Omental fat pad (tissue), 4 donors: ENCODE measurements around the gene ADTRP. TPM values are rescaled to one million over a fixed set of nuclear protein-coding genes. Genes with fewer than 3 reads are reported as not detected.

Experiments used
- ATAC-seq: fragments of 150-250 bp; one replicate; pipeline ENCODE4 v1.9.1; 2016; ENCODE audit warnings: mild to moderate bottlenecking, moderate library complexity; ENCODE audit not compliant: low FRiP score
- DNase-seq: peaks from one replicate; pipeline ENCODE4 v3.0.0-alpha.2; 2019; ENCODE audit warnings: low spot score
- total RNA-seq, 4 donors: library from RNA; depleted of rRNA; stranded (reverse); fragments of >200 nt; gene quantifications; one replicate each; pipeline ENCODE4 v1.1.0, GENCODE V29; 2016
- TF ChIP-seq, protein P1 (sequence below), 3 donors: fragments of 450-650 bp; IDR thresholded peaks; one replicate each; pipeline ENCODE4 v1.5.1; 2016 to 2017; ENCODE audit warnings: antibody characterized with exemption in 3 of 3, mild to moderate bottlenecking in 3 of 3, moderate library complexity in 2 of 3

Gene ADTRP
- total RNA-seq, 4 donors from 2014 or later, result 0.31 to 2.4 (median 0.37) TPM; not detected in 1

DNA sequence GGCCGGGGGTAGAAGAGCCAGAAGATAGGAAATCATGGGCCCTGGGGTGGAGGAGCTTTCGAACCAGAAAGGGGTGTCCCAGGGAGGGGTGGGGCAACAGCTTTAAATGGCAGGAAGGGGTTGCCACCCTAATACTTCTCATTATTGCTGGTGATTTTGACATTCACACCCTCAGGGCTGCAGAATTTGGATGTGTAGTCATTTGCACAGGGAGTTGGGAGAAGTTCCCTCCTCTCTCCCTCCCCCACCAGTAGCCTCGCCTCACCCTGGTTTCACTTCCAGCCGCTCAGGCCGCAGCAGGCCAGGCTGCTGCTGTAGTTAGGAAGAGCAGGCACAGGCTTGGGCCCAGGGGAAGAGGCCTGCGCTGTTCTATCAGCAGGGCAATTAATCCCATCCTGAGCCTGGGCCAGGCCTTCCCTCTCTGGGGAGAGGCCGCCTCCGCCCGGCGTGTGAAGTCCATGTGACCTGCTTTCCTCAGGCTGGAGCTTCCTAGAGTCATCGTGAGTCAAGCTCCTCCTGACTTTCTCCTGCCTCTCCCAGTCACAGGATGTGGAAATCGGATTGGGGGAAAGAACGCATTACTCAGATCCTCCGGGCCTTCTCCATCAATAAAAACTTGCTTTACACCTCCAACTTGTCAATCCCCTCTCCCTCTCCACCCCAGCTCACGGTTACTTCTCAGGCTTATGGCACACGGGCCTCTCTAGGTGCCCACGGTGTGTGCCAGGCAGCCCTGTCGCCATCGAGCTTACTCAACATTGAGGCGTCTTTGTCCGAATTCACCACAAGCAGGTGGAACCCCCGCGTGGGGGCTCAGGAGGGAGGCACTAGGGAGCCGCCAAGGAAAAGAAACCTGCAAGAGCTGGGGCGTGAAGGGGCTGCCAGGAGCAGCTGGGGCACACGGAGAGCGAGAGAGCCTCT lies 7.8 kb downstream of the ADTRP start:
- ATAC-seq (peak; percentile 86), DNase-seq (peak; percentile 78)
- TF ChIP-seq, protein P1, sequence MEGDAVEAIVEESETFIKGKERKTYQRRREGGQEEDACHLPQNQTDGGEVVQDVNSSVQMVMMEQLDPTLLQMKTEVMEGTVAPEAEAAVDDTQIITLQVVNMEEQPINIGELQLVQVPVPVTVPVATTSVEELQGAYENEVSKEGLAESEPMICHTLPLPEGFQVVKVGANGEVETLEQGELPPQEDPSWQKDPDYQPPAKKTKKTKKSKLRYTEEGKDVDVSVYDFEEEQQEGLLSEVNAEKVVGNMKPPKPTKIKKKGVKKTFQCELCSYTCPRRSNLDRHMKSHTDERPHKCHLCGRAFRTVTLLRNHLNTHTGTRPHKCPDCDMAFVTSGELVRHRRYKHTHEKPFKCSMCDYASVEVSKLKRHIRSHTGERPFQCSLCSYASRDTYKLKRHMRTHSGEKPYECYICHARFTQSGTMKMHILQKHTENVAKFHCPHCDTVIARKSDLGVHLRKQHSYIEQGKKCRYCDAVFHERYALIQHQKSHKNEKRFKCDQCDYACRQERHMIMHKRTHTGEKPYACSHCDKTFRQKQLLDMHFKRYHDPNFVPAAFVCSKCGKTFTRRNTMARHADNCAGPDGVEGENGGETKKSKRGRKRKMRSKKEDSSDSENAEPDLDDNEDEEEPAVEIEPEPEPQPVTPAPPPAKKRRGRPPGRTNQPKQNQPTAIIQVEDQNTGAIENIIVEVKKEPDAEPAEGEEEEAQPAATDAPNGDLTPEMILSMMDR (IDR thresholded peaks at IDR 0.05), result no peak

DNA sequence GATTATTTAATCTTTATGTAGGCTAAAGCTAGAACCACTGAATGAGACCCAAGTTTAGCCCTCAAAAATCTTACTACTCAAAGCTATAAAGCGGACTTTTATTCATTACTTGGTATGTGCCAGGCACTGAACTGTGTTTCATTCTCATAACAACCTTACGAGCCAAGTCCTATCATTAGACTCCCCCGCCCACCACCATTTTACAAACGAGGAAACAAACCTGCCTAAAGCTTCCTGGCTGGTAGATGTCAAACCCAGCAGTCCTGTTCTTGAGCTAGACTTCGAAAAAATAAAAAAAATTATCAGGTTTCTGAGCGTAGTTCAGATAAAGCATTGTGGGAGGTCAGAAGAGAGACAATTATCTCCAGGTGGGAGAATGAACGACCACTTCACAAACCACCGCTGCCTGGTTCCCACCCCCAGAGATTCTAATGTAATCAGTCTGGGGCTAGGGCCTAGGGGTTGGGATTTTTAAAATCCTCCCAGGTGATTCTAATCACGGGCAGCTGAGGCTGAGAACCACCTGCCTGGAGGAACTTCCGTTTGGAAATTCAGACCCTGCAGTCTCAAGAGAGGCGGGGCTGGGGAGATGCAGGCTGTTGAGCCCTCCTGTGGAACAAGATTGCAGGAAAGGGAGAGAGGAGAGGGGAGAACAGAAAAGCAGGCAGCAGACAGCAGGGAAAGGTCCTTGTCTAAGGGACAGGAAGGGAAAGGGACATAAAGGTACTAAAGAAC lies 8.6 kb downstream of the ADTRP start:
- TF ChIP-seq, protein P1 (IDR thresholded peaks at IDR 0.05), result no peak
- ATAC-seq, result no peak

DNA sequence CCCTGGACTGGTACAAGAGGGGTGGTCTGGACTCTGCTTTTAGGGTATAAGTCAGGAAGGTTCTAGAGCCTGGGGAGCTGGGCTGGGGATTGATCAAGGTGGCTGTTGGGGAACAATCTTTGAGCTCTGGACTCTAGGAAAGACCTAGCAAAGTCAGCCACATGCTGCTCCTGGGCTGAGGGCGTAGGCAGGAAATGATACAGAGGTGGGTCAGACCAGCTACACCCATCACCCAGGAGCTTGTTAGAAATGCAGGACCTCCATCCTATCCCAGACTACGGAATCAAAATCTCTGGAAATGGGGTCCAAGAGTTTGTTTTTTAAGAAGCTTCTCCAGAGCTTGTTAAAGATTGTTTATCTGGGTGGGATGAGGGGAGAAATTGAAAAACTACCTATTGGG lies 9.4 kb downstream of the ADTRP start:
- TF ChIP-seq, protein P1 (IDR thresholded peaks at IDR 0.05), result no peak
- DNase-seq (no peak), ATAC-seq (no peak)

More for the DNA sequence above, 8.6 kb downstream of the ADTRP start:
- DNase-seq, result no peak

DNA sequence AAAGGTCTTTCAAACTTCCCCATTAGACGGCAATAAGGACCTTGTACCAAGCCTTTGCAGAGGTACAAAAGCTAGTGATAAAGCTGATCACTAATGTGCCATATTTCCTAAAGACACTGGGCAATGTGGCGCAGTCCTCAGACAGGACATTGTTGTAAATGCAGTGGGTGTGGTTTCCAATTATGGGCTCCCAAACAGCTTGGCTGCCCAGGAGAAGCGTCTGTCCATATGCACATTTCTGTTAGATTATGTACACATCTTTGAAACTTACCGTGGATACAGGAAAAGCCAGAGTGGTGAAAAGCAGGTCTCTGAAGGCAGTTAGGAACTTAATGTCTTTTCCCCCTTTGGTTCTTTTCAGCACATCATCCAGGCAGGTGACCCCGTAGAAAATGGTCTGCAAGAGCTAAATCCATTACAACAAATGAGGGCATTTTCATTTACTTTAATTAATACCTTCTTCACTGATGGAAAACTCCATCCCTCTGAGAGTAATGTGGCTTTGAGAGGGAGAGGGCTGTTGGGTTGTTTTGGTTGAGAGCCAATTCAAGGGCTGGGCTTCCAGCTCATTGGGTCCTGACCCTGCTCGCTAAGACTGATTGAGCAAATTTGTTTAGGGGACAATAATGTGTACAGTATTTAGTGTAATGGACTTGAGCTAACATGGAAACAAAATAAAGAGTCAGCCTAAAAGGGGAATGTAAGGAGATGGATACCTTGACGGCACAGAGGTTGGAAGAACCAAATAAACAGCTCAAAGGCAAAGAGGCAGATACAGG lies 10.4 kb downstream of the ADTRP start:
- TF ChIP-seq, protein P1 (IDR thresholded peaks at IDR 0.05), result no peak
- DNase-seq, result no peak
- ATAC-seq, result no peak

DNA sequence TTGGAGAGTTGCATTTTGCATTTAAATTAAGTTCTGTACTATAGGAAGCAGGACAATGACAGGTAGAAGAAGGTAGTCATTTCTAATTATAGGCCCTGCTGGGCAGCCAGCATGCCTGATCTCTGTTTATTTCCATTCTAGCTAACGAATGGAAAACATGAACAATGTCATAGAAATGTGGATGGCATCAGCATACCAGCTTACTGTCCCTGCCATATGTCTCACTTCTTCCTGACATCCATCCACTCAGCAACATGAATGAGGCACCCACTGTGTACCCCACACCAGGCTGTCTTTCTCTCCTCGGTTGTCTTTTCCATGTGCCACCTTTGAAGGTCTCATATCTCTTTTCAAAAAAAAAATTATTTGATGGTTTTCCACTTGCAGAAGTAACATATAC lies 11.1 kb downstream of the ADTRP start:
- TF ChIP-seq, protein P1 (IDR thresholded peaks at IDR 0.05), result no peak
- no peak for DNase-seq
- ATAC-seq, result no peak

DNA sequence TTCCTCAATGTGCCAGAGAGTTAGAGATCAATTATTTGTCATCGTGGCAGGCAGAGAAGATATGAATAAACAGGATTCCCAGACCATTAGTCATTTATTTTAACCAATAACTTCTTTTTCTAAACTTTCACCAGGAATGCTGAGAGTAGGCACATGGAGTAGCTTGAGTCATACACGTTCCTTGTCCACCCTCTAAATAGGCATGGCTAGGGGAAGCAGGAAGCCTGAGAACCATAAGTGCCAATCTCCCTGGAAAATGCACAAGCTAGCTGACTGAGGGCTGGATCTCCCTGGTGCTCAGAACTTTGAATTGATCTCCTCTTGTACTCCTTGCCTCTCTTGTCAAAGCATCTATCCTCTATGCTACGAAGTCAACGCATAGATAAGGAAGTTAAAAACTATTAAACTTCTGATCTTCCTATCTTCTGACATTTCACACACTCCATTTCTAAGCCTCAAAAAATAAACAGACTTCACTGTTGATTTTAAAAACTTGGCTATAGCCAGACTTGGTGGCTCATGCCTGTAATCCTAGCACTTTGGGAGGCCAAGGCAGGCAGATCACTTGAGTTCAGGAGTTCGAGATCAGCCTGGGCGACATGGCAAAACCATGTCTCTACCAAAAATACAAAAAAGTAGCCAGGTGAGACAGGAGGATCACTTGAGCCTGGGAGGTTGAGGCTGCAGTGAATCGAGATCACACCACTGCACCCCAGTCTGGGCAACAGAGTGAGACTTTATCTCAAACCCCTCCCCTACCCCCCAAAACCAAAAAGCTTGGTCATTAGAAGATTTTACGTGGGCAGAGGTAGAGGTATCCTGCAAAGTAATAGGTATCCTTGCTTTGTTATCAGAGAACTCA lies 11.8 kb downstream of the ADTRP start:
- ATAC-seq, result peak; percentile 44
- no peak for DNase-seq
- TF ChIP-seq, protein P1 (IDR thresholded peaks at IDR 0.05), result no peak
